ENCODE results near the gene TSPAN3.

The TSPAN3 gene

GRCh38 chr15:77083381-77084160 lies 12.7 kb upstream of the TSPAN3 start:
- peak; percentile 67 to 89 for DNase-seq

DNA sequence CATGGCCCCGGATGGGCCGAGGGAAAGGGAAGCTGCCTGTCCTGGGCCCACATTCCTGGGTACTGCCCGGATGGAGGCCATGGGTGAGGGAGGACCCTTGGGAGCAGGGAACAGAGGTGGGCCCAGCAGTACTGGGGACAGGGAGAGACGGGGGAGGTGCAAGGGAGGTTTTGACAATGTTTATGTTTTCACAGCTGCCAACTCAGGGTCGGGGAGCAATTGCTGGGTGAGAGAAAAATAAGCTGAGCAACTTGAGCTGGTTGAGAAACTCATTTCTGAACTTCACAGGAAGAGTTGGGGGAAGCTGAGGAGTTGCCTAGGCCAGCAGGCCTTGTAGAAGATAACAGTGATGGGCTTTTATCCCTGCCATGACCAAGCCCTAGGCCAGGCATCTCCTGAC lies 11.1 kb upstream of the TSPAN3 start:
- no peak for DNase-seq

DNA sequence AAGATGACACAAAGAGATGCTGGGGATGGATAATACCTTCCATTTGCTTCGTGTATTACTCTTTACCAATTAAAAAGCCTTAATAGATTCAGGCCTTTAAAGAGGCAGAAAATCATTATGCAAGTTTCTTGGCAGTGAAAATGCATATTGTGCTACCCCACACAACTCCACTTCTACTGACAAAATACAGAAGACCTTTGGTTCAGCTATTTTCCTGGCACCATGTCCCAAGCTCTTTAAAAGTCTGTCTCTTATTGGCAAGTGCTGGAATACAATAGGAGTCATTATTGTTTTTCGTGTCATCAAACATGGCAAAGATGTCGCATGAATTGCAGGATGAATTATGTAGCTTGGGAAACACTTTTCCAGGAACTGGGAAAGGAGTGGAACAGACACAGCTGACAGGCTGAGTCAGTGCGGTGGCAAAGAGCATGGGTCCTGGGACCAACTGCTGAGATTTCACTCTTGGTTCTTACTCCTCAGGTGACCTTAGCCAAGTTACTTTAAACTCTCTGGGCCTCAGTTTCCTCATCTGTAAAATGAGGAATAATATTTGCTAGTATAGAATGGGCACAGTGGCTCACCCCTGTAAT lies 5.5 kb upstream of the TSPAN3 start:
- no peak for DNase-seq

GRCh38 chr15:77075528-77075927 lies 4.6 kb upstream of the TSPAN3 start:
- no peak for DNase-seq

DNA sequence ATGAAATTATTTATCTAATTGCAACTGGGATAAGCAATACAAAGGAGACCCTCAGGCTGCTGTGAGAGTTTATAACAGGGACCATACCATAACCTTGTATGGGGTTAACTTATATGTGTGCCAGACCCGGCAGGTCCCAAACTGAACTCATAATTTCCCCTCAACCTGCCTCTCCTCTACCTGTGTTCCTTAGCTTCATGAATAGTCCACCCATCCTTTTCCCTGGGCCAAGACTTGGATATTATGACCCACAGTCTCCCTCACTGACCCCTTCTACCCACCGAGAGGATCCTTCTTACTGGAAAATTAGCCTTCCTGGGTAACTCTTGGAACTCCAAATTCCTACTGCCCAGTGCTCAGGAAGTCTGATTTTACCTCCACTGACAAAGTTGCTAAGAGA lies 3.4 kb upstream of the TSPAN3 start:
- DNase-seq: no peak

DNA sequence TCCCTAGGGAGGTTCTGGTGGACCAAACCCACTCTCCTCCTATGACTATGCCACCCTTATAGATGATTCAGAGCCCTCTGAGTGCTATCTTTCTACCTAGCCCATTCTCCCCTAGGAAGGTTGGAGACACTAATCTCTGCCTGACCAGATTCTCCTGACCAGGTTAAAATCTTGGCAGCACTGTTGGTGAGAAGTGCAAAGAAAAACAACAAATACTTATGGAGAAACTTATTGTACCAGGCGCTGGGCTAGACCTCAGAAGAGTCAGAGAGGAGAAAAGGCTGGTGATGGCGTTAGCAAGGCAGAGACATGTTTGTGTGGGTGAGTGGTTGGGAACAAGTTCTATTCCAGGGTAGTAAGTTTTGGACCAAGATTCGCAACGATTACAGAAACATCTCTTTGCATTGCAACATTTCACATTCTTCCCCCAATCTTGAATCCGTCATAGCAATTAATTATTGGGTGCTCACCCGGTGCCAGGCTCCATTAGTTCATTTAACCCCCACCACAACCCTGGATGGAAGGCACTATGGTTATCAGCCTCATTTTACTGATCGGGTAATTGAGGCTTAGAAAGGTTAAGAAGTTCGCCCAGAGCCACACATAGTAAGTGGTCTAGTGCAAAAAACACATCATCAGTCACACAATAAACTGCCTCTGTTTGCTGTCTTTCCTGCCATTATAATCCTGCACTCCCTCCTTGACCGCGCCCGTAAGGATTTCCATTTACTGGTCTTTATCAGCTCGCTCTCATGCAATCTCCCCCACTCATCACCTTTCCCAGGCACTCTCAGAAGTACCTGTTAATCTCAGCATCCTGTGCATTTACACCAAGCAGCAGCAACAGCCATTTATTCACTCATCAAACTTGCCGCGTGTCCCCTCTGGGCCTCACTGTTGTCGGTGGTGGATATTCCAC lies 655 bp upstream of the TSPAN3 start:
- no peak for DNase-seq

DNA sequence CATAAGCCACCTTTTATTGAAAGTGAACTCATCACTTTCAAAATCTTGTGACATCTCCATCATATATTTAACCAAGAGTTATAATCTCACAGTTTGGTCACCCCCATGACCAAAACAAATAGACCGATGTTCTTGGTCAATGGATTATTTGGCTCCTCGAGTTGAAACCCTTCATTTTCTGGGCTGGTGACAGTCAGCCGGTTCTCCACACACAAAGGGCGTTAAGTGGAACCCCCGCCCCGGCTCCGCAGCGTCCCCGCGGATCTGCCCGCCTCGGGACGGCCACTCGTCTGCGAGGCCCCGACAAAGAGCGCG lies 772 bp downstream of the TSPAN3 start:
- DNase-seq: peak in 1 of 2 donors; percentile 26

GRCh38 chr15:77069521-77070121 lies 1.3 kb downstream of the TSPAN3 start:
- no peak for DNase-seq

GRCh38 chr15:77068633-77069032 lies 2.3 kb downstream of the TSPAN3 start:
- DNase-seq: no peak

GRCh38 chr15:77067691-77068367 lies 3.1 kb downstream of the TSPAN3 start:
- no peak for DNase-seq

DNA sequence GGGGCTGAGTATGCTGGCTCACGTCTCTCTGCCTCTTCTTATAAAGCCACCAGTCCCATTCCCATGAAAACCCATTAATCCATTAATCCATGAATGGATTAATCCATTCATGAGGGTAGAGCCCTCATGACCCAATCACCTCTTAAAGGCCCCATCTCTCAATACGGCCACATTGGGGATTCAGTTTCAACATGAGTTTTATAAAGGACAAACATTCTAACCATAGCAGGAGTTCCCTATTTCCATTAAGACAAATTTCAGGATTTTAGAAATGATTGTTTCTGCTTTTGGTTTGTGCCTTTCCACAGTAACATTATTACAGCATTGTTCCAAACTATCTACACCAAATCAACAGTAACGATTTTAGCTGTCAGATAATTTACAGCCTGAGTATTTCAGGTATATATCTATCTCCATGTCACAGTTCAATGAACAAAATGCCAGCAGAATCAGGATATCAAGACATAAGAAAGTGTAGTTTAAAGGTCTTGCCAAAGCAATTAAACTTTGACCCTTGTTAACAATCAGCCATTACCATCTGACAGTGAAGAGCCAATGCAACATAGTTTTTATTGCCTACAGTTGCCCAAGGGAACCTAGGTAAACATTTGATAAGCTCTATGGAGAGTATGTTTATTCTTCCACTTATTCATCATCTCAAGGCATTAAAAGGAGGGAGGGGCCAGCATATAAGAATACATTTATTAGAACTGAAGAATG lies 3.8 kb downstream of the TSPAN3 start:
- no peak for DNase-seq

GRCh38 chr15:77064539-77065308 lies 6.2 kb downstream of the TSPAN3 start:
- DNase-seq: no peak

DNA sequence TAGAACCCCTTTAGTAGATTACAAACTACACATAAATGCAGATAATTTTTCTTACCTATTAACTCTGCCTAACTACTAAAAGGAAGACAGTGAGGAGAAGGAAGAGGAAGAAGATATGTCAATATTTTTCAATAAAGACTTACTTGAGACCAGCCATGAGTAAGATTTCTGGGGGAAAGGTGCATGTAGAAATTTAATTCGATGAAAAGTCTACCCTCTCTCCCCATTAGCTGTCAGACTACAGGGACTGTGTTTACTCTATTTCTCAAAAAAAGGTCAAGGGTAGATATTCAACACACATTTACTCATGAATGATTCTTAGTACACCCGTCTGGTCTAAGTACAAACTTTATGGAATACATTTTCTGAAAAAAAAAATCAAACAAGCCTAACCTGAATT lies 6.8 kb downstream of the TSPAN3 start:
- no peak for DNase-seq

DNA sequence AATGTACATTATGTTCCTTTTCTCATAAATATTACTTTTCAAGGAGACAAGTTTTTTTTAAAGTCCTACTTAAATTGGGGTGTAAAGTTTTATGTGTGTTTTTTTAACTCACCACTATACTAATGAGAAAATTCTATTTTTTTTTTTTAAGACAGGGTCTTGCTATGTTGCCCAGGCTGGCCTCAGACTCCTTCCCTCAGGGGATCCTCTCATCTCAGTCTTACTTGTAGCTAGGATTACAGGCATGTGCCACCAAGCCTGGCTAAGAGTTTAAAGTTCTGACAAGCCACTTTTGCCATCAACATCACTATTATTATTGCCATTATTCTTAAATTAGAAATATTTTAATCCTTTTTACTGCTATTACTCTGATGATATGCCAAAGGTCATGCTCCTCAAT lies 7.7 kb downstream of the TSPAN3 start:
- DNase-seq: no peak

GRCh38 chr15:77060546-77060945 lies 10.4 kb downstream of the TSPAN3 start:
- DNase-seq: no peak

GRCh38 chr15:77059786-77060361 lies 11.0 kb downstream of the TSPAN3 start:
- DNase-seq: no peak

- DNase-seq: no peak
Measured at GRCh38 chr15:77058468-77058867, 12.4 kb downstream of the TSPAN3 start.

- no peak for DNase-seq
Measured at GRCh38 chr15:77057685-77058084, 13.2 kb downstream of the TSPAN3 start.

DNA sequence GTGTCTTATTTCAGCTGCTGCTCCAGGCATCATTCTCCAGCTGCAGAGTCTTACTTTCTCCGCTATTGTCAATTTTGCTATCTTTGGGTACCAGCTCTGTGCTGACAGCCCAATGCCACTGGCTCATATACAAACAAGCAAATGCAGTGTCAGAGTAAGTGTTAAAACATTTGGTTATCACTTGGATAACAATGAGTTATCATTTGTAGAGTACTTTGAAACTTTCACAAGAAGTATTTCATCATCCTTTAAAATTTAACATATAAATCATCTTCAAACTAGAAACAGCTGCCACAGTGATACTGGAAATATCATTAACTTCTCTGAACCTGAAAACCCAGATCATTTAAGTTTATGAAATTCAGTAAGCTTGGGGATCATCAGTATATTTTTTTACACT lies 13.8 kb downstream of the TSPAN3 start:
- DNase-seq: no peak

DNA sequence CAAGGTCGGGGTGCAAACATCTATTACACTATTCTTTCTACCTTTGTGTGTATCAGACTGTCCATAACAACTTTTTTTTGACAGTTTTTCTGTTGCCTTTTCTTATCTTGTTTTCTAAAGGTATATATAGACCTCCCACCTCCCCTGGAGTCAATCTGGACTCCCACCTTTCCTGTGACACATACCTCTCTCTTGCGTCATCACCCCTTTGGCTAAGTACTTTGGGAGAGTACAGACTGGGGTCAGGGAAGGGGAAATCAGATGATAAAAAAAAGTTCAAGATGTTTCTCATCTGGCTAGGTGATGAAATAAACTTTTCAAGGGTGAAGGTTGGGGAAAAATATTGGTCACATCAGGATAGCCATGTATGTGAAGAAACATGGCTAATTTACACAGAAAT lies 17.2 kb downstream of the TSPAN3 start:
- DNase-seq: no peak

DNA sequence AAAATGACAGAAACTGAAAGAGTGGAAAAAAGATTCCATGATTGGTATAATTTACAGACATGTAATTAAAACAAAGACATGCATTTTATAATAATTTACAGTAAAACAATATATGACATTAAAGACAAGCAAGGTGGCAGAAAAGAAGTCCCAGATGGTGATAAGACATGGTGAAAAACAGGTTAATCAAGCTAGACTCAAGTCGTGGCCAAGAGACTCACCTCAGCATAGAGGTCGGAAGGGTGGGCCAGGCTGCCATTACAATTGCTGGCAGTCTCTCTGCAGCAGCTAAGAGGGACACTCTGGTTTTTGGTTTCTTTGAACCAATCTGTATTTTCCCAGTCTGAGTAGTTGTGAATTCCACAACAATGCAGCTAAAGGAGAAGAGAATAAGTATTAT lies 18.4 kb downstream of the TSPAN3 start:
- DNase-seq: no peak
